Iris pigment epithelial cell (primary cell): ENCODE measurements around the gene MED27.
"Not testable (repeated sequence)": the region's sequence is repeated elsewhere in the genome, so short reads cannot be mapped to it uniquely, and the experiment has no call there.

Experiments used
- DNase-seq: peaks from one replicate; pipeline ENCODE4 v3.0.0-alpha.2; 2011; ENCODE audit warnings: low read depth

MED27 gene

GRCh38 chr9:131921635-131922034, 158.0 kb downstream of the MED27 start:
- DNase-seq = not testable (repeated sequence)

- no peak for DNase-seq
These were observed 160.5 kb downstream of the MED27 start for GRCh38 chr9:131919216-131919615.

GRCh38 chr9:131918481-131918880, 161.2 kb downstream of the MED27 start:
- no peak for DNase-seq

GRCh38 chr9:131917009-131917408, 162.7 kb downstream of the MED27 start:
- no peak for DNase-seq

- peak; percentile 12 for DNase-seq
These were observed 164.5 kb downstream of the MED27 start for GRCh38 chr9:131915181-131915580.

GRCh38 chr9:131912671-131913070, 167.0 kb downstream of the MED27 start:
- no peak for DNase-seq

GRCh38 chr9:131912069-131912468, 167.6 kb downstream of the MED27 start:
- DNase-seq = no peak

GRCh38 chr9:131910572-131910971, 169.1 kb downstream of the MED27 start:
- DNase-seq = no peak

- DNase-seq = no peak
These were observed 174.5 kb downstream of the MED27 start for GRCh38 chr9:131905144-131905543.

- no peak for DNase-seq
These were observed 180.1 kb downstream of the MED27 start for GRCh38 chr9:131899296-131900228.

GRCh38 chr9:131892902-131893500, 186.7 kb downstream of the MED27 start:
- DNase-seq = no peak

- peak; percentile 38 for DNase-seq
These were observed 187.4 kb downstream of the MED27 start for GRCh38 chr9:131892162-131892707.

GRCh38 chr9:131891598-131891997, 188.1 kb downstream of the MED27 start:
- no peak for DNase-seq

- no peak for DNase-seq
These were observed 190.0 kb downstream of the MED27 start for GRCh38 chr9:131889437-131890251.

- no peak for DNase-seq
These were observed 190.7 kb downstream of the MED27 start for GRCh38 chr9:131888923-131889322.

- no peak for DNase-seq
These were observed 192.0 kb downstream of the MED27 start for GRCh38 chr9:131887680-131888079.

GRCh38 chr9:131886826-131887225, 192.8 kb downstream of the MED27 start:
- DNase-seq = peak; percentile 54

GRCh38 chr9:131885144-131885609, 194.5 kb downstream of the MED27 start:
- DNase-seq = no peak

GRCh38 chr9:131884222-131884621, 195.4 kb downstream of the MED27 start:
- no peak for DNase-seq

GRCh38 chr9:131880833-131881583, 198.7 kb downstream of the MED27 start:
- no peak for DNase-seq

- DNase-seq = no peak
These were observed 199.8 kb downstream of the MED27 start for GRCh38 chr9:131879911-131880290.
